Stimulated activated naive CD8-positive, alpha-beta T cell treated with anti-CD3 and anti-CD28 coated beads, Interleukin-15, amount 100 ng/mL, for 72 hours (primary cell): ENCODE data around the gene PCDHB13.
"Not testable (repeated sequence)": the region's sequence is repeated elsewhere in the genome, so short reads cannot be mapped to it uniquely, and the experiment has no call there.

Source experiments
- ATAC-seq: fragments of 150-1000 bp; cut with Tn5 transposase; 2 replicates; pipeline ENCODE4 v1.10.0; 2021; ENCODE audit warnings: mild to moderate bottlenecking, moderate library complexity
- DNase-seq, 2 donors: peaks; one replicate each; pipeline ENCODE4 v3.0.0; 2021 to 2022
- H3K27ac Mint-ChIP-seq, 2 donors: one replicate each; pipeline ENCODE4 v1.8.0; 2022; ENCODE audit warnings: mild to moderate bottlenecking in 2 of 2, mixed read lengths in 2 of 2, moderate library complexity in 2 of 2
- H3K27me3 Mint-ChIP-seq: one replicate; pipeline ENCODE4 v1.8.0; 2022; ENCODE audit warnings: mixed read lengths
- H3K4me1 Mint-ChIP-seq: one replicate; pipeline ENCODE4 v1.8.0; 2022; ENCODE audit warnings: mild to moderate bottlenecking, mixed read lengths
- H3K4me3 Mint-ChIP-seq, 2 donors: one replicate each; pipeline ENCODE4 v1.8.0; 2022; ENCODE audit warnings: mild to moderate bottlenecking in 2 of 2, mixed read lengths in 2 of 2, moderate library complexity in 1 of 2
- H3K9me3 Mint-ChIP-seq, 2 donors: one replicate each; pipeline ENCODE4 v1.8.0; 2022; ENCODE audit warnings: mixed read lengths in 2 of 2

The PCDHB13 gene

DNA sequence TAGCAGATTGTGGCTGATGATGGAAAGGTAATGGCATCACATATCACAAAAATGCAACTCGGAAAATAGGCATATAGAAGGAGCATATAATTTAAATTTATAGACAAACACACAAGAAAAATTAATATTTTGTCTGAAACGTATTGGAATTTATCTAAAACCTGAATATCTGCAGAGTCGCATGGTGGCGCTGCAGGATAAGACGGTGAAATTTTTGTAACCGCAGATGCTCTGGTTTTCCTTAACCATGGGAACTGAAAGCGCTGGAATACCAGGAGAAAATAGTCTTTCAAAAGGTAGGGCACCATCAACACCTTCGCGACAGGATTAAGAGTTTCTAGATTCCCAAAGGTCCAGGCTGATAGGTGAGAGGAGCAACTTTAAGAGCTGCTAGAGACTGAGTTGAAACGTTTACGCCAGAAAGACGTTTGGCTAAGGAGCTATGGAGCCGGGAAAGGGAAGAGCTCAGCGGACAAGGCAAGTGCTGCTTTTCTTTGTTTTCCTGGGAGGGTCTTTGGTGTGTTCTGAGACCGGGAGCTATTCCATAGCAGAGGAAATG is 20.5 kb downstream of the PCDHB13 start:
- no peaks in the 10 kb centered on the region for H3K4me1 Mint-ChIP-seq
- ATAC-seq, result no peak
- H3K4me3 Mint-ChIP-seq, result no peak overlapping the region
- H3K9me3 Mint-ChIP-seq, result peaks cover 19 to 21% of the 10 kb centered on the region in 2 donors
- no peak overlapping the region for H3K27ac Mint-ChIP-seq
- no peak for DNase-seq
- peaks cover 25% of the 10 kb centered on the region for H3K27me3 Mint-ChIP-seq

DNA sequence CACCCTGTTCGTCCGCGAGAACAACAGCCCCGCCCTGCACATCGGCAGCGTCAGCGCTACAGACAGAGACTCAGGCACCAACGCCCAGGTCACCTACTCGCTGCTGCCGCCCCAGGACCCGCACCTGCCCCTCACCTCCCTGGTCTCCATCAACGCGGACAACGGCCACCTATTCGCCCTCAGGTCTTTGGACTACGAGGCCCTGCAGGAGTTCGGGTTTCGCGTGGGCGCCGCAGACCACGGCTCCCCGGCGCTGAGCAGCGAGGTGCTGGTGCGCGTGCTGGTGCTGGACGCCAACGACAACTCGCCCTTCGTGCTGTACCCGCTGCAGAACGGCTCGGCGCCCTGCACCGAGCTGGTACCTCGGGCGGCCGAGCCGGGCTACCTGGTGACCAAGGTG is 22.2 kb downstream of the PCDHB13 start:
- Mint-ChIP-seq H3K9me3 (peaks cover 35 to 38% of the 10 kb centered on the region in 2 donors), H3K27me3 (peaks cover 42% of the 10 kb centered on the region)
- not testable (repeated sequence) for DNase-seq, H3K27ac Mint-ChIP-seq, H3K4me3 Mint-ChIP-seq, H3K4me1 Mint-ChIP-seq, ATAC-seq

DNA sequence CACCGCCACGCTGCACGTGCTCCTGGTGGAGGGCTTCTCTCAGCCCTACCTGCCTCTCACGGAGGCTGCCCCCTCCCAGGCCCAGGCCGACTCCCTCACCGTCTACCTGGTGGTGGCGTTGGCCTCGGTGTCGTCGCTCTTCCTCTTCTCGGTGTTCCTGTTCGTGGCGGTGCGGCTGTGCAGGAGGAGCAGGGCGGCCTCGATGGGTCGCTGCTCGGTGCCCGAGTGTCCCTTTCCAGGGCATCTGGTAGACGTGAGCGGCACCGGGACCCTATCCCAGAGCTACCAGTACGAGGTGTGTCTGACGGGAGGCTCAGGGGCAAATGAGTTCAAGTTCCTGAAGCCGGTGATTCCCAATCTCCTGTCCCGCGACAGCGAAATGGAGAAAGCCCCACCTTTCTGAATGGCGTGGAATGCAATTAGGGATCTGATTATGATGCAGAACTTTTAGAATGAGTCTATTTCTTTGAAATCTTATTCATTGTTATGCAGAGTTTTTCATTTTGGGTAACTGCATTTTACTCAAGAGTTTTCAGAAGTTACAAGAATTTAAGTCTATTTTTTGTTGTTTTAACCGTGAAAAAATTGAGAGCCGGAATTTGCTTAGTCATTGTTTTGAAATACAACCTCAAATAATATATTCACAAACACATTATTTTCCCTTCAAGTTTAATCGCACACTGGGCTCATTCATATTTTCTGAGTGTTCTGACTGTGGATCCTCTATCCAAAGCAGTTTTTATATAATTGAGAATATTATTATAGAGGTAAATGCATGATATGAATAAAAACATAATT is 23.0 kb downstream of the PCDHB13 start:
- no peak overlapping the region for H3K27ac Mint-ChIP-seq
- no peaks in the 10 kb centered on the region for H3K4me1 Mint-ChIP-seq
- H3K9me3 Mint-ChIP-seq, result peaks cover 38 to 43% of the 10 kb centered on the region in 2 donors
- H3K4me3 Mint-ChIP-seq, result no peak overlapping the region
- peaks cover 50% of the 10 kb centered on the region for H3K27me3 Mint-ChIP-seq
- no peak for DNase-seq
- no peak for ATAC-seq

DNA sequence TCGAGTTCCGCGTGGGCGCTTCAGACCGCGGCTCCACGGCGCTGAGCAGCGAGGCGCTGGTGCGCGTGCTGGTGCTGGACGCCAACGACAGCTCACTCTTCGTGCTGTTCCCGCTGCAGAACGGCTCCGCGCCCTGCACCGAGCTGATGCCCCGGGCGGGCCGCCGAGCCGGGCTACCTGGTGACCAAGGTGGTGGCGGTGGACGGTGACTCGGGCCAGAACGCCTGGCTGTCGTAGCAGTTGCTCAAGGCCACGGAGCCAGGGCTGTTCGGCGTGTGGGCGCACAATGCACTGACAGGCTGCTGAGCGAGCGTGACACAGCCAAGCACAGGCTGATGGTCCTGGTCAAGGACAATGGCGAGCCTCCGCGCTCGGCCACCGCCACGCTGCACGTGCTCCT is 27.8 kb downstream of the PCDHB13 start:
- Mint-ChIP-seq H3K27me3 (peaks cover 65% of the 10 kb centered on the region), H3K27ac (no peak overlapping the region), H3K4me1 (no peaks in the 10 kb centered on the region), H3K4me3 (no peak overlapping the region), H3K9me3 (peaks cover 52 to 72% of the 10 kb centered on the region in 2 donors)
- DNase-seq (no peak), ATAC-seq (no peak)

DNA sequence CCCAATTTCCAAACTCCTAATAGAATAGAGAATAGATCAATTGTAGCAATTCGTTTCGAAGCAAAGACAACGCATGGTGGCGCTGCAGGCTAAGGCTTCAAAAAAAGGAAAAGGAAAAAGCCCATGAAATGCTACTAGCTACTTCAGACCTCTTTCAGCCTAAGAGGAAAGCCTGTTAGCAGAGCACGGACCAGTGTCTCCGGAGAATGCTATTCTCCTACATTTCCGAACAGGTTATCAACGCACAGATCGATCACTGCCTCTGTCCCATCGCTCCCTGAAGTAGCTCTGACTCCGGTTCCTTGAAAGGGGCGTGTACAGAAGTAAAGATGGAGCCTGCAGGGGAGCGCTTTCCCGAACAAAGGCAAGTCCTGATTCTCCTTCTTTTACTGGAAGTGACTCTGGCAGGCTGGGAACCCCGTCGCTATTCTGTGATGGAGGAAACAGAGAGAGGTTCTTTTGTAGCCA is 31.6 kb downstream of the PCDHB13 start, which contains the start of gene PCDHB15:
Gene PCDHB15, plus strand, starts transcription at position 146 of the 468 bp plus-strand sequence. Its CDS starts 184 bp downstream, at position 330.
- DNase-seq (peak in 1 of 2 donors; percentile 22), ATAC-seq (no peak)
- no peaks in the 10 kb centered on the region for H3K4me1 Mint-ChIP-seq
- H3K27ac Mint-ChIP-seq, result no peak within 1 kb of the TSS
- peak within 1 kb of the TSS in 1 of 2 donors; percentile 46 for H3K4me3 Mint-ChIP-seq
- peaks cover 53 to 77% of the 10 kb centered on the region in 2 donors for H3K9me3 Mint-ChIP-seq
- peaks cover 50% of the 10 kb centered on the region for H3K27me3 Mint-ChIP-seq

DNA sequence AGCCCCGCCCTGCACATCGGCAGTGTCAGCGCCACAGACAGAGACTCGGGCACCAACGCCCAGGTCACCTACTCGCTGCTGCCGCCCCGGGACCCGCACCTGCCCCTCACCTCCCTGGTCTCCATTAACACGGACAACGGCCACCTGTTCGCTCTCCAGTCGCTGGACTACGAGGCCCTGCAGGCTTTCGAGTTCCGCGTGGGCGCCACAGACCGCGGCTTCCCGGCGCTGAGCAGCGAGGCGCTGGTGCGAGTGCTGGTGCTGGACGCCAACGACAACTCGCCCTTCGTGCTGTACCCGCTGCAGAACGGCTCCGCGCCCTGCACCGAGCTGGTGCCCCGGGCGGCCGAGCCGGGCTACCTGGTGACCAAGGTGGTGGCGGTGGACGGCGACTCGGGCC is 33.3 kb downstream of the PCDHB13 start:
- ATAC-seq, H3K4me1 Mint-ChIP-seq, DNase-seq, H3K4me3 Mint-ChIP-seq, H3K27ac Mint-ChIP-seq: not testable (repeated sequence)
- H3K27me3 Mint-ChIP-seq, result peaks cover 33% of the 10 kb centered on the region
- peaks cover 41 to 65% of the 10 kb centered on the region in 2 donors for H3K9me3 Mint-ChIP-seq

DNA sequence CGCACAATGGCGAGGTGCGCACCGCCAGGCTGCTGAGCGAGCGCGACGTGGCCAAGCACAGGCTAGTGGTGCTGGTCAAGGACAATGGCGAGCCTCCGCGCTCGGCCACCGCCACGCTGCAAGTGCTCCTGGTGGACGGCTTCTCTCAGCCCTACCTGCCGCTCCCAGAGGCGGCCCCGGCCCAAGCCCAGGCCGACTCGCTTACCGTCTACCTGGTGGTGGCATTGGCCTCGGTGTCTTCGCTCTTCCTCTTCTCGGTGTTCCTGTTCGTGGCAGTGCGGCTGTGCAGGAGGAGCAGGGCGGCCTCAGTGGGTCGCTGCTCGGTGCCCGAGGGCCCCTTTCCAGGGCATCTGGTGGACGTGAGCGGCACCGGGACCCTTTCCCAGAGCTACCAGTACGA is 33.7 kb downstream of the PCDHB13 start:
- not testable (repeated sequence) for DNase-seq, ATAC-seq, H3K27ac Mint-ChIP-seq, H3K4me1 Mint-ChIP-seq, H3K4me3 Mint-ChIP-seq
- Mint-ChIP-seq H3K27me3 (peaks cover 29% of the 10 kb centered on the region), H3K9me3 (peaks cover 40 to 62% of the 10 kb centered on the region in 2 donors)

DNA sequence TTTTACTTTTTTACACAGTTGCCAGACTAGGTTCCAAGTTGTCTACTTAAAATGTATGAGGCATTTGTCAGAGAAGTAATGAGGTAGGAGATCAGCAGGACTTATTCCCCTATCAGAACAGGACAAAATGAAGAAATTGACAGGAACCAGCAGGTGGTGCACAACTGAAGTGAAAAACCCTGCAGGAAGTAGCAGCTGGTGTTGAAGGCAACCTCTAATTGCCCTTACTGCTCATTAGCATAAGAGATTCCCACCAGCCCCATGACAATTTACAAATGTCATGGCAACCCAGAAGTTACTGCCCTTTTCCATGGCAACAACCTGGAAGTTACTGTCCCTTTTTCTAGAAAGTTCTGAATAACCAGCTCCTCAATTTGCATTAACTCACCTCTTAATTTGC is 36.9 kb downstream of the PCDHB13 start:
- DNase-seq (no peak), ATAC-seq (no peak)
- H3K27me3 Mint-ChIP-seq, result peaks cover under 1% of the 10 kb centered on the region
- H3K9me3 Mint-ChIP-seq, result peaks cover 36 to 44% of the 10 kb centered on the region in 2 donors
- H3K4me3 Mint-ChIP-seq, result no peak overlapping the region
- no peak overlapping the region for H3K27ac Mint-ChIP-seq
- H3K4me1 Mint-ChIP-seq, result no peaks in the 10 kb centered on the region

DNA sequence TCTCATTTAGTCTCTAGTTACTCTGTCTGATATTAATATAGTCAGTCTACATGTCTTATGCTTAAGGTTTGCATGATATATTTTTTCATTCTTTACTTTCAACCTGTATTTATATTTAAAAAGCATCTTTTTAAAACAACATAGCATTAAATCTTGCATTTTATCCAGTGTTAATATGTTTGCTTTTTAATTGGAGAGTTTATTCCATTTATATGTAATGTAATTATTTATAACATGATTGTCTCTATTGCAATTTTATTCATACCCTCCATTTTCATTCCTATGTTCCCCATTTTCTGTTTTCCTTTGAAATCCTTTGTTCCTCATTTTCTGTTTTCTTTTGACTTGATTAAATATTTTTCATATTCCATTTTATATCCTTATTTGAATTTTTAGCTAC is 44.7 kb downstream of the PCDHB13 start:
- ATAC-seq (no peak), DNase-seq (no peak)
- H3K4me3 Mint-ChIP-seq, result no peak overlapping the region
- H3K4me1 Mint-ChIP-seq, result no peaks in the 10 kb centered on the region
- peaks cover 54 to 70% of the 10 kb centered on the region in 2 donors for H3K9me3 Mint-ChIP-seq
- no peaks in the 10 kb centered on the region for H3K27me3 Mint-ChIP-seq
- no peak overlapping the region for H3K27ac Mint-ChIP-seq

DNA sequence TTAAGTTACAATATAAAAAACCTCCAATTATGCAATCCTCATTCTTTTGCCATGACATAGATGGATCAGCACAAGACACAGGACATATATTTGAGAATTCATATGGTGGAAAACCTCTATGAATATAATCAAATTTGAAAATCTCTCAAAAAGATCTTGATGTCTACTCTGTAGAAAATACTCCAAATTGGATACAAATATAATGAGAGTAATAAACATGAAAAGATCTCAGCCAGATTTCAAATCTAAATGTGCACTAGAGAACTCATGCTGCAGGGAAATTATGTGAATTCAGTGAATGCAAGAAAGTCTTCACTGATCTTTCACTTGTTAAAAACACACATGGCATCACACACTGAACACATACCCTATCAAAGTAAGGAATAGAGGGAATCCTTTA is 45.2 kb downstream of the PCDHB13 start:
- Mint-ChIP-seq H3K4me1 (no peaks in the 10 kb centered on the region), H3K27ac (no peak overlapping the region), H3K4me3 (no peak overlapping the region), H3K9me3 (peaks cover 57 to 74% of the 10 kb centered on the region in 2 donors), H3K27me3 (no peaks in the 10 kb centered on the region)
- DNase-seq, result no peak
- no peak for ATAC-seq

DNA sequence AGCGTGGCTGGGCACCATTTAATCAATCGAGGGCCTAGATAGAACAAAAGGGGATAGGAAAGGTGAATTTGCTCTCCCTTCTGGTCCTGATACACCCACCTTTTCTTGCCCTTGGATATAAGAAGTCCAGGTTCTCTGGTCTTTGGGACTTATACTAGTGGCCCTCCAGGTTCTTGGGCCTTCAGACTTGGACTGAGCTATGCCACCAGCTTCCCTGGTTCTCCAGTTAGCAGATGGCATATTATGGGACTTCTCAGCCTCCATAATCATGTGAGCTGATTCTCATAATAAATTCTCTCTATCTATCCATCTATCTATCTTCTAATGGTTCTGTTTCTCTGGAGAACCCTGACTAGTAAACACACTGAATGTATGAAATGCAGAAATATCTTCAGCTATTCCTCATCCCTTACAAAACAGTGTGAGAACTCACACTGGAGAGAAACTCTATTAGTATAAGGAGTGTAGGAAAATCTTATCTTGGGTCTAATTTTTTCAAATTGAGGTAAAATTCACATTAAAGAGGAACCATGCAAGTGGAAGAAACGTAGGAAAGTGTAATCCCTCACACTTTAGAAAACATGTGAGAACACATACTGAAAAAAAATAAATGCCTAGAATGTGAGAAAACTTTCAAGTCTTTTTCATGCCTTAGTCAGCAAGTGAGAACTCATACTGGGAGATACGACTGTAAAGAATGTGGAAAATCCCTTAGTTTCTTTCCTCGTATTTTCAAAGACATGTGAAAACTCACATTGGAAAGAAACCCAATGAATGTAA is 46.9 kb downstream of the PCDHB13 start:
- no peak for ATAC-seq
- Mint-ChIP-seq H3K4me3 (no peak overlapping the region), H3K27me3 (no peaks in the 10 kb centered on the region), H3K9me3 (peaks cover 52 to 75% of the 10 kb centered on the region in 2 donors), H3K27ac (no peak overlapping the region), H3K4me1 (no peaks in the 10 kb centered on the region)
- DNase-seq, result no peak

DNA sequence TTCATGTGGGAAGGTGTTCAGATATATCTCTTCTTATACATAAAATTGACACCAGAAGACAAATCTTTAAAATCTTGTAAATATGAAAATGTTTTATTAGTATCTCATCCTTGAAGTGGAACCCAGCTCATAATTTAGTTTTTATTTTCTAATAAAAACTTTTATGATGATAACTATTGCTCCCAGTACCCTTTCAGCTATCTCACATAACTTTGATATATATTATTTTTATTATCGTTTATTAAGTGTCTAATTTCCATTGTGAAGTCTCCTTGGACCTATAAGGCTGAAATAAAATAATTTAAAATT is 47.5 kb downstream of the PCDHB13 start:
- Mint-ChIP-seq H3K27me3 (no peaks in the 10 kb centered on the region), H3K27ac (no peak overlapping the region), H3K4me1 (no peaks in the 10 kb centered on the region), H3K9me3 (peaks cover 55 to 75% of the 10 kb centered on the region in 2 donors), H3K4me3 (no peak overlapping the region)
- ATAC-seq, result no peak
- no peak for DNase-seq
